HG03108 (cell line): ENCODE data around the gene SBF1.
"Not testable (repeated sequence)": the region's sequence is repeated elsewhere in the genome, so short reads cannot be mapped to it uniquely, and the experiment has no call there.

ENCODE experiments used
- ATAC-seq: cut with Tn5 transposase; IDR thresholded peaks from one replicate; pipeline ENCODE4 v1.9.1; 2021; ENCODE audit warnings: moderate library complexity; ENCODE audit not compliant: unreplicated experiment

The SBF1 gene

DNA sequence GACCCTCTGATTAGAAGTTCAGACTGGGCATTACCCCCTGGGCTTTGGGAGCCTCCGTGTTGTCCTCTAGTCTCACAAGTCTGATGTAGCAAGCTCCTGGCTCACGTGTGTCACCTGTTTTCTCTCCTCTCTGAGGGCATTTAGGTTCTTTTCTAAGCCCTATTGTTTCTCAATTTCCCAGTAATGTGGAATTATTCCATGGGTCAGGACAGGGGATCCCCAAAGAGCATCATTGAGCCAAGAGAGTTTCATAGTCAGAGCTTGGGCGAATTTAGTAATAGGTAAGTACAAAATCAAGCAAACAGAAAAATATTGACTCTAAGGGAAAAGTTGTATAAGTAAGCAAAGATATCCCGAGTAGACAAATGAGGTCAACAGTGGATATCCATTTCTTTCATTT, 74.4 kb downstream of the SBF1 start:
- ATAC-seq, result no peak

DNA sequence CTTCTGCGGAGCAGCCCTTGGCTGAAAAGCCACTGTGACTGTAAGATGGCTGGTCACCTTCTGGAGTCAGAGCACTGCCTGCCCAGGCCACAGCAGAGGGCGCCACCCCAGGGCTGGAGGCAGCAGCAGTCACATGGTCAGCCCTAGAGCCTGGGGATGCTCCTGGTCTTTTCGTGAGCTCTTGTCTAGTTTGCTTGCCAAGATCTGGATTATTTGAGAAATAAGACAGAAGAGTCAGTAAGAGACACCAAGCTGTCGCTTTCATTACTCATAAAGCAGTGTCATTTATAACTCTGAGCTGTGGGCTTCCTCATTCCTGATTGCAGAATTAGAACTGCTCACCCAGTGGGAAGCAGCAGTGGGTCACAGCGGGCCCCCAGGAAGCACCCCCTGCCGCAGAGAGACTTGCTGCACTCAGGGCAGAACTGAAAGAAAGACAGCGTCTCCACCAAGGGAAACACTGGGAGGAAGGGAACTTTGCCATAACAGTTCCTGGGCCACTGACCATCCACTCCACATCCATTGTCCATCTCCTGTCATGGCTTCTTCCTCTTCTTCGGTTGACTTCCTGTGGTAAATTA, 75.0 kb downstream of the SBF1 start:
- ATAC-seq, result no peak

DNA sequence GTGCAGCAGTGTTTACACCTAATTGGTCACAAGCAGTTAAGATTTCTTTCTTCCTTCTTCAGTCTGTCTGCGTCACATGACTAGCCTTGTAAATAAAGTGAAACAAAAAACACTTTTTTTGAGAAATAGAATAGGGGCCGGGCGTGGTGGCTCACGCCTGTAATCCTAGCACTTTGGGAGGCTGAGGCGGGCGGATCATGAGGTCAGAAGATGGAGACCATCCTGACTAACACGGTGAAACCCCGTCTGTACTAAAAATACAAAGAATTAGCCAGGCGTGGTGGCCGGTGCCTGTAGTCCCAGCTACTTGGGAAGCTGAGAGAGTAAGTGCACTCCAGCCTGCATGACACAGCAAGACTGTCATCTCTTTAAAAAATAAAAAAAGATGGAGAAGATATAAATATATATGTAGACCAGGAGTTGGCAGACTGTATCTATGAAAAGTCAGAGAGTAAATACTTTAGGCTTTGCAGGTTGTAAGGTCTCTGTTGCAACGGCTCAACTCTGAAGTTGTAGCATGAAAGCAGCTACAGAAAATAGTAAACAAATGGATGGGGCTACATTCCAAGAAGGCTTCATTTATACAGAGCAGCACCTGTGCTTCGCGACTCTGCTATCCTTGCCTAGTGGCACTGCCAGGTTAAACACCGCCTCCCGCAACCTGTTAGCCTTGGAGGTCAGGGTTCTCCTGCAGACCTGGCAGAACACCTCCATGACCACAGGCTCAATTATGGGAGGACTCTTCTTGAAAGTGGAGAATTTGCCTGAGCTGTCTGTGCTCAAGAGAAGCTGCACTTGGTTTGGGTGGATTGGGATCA, 75.8 kb downstream of the SBF1 start:
- no peak for ATAC-seq

DNA sequence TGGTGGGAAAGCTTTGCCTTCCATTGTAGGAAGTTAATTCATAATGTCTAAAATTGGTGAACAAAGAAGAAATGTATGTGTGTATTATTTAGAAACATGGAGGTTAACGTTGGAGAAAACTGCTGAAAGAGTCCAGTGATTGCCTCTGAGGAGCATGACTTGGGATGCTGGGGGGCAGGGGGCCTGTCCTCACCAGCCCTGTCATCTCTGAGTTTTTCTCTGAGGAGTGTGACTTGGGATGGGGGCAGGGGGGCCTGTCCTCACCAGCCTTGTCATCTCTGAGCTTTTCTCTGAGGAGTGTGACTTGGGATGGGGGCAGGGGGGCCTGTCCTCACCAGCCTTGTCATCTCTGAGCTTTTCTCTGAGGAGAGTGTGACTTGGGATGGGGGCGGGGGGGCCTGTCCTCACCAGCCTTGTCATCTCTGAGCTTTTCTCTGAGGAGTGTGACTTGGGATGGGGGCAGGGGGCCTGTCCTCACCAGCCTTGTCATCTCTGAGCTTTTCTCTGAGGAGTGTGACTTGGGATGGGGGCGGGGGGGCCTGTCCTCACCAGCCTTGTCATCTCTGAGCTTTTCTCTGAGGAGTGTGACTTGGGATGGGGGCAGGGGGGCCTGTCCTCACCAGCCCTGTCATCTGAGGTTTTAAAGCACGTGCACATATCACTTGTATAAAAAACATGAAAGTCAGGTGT, 77.3 kb downstream of the SBF1 start:
- not testable (repeated sequence) for ATAC-seq

DNA sequence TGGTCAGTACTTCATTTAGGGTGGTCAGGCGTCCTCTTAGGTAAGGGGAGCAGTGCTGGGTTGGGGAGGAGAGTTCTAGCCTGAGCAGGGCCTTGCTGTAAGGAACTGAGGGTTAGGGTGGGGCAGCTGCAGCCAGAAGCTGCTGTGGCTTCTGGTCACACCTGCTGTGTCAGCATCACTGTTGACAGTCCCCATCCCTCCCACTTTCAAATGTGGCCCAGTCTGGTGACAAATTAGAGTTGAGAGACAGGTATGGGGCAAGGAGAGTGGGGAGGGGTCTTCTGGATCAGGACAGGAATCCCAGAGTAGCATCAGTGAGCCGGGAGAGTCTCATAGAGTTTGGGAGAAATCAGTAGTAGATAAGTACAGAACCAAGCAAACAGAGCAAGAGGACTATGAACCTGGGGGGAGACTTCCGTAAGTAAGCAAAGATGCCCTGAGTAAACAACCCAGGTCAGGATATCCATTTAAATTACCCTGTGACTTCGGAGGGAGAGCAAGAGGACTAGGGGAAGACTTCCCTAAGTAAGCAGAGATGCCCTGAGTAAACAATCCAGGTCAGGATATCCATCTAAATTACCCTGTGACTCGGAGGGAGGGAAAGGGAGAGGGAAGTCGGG, 78.0 kb downstream of the SBF1 start:
- no peak for ATAC-seq
